ENCODE data around the gene CSMD2. TPM values are rescaled to one million over a fixed set of nuclear protein-coding genes. Genes with fewer than 3 reads are reported as not detected.

CSMD2 gene
- total and polyA plus RNA-seq, 2 experiments from 2014 or later: 5.3 to 16.6 TPM

GRCh38 chr1:34049994-34050393 is 115.0 kb downstream of the CSMD2 start (continued):
- TF ChIP-seq REST (IDR thresholded peaks at IDR 0.05; ENCODE audit: unreplicated experiment) (no peak), EZH2phosphoT487 (IDR thresholded peaks at IDR 0.05; ENCODE audit: unreplicated experiment) (no peak)

GRCh38 chr1:34049477-34049876 is 115.6 kb downstream of the CSMD2 start:
- H3K27me3 Mint-ChIP-seq (ENCODE audit: insufficient read depth, low read depth, poor library complexity): peaks cover 2% of the 10 kb centered on the region
- H3K27ac ChIP-seq (ENCODE audit: low read depth): no peak overlapping the region
- H3F3A ChIP-seq (replicated peaks; ENCODE audit: low read depth): no peaks in the 10 kb centered on the region
- peaks cover 7% of the 10 kb centered on the region for H3K79me2 ChIP-seq (replicated peaks; ENCODE audit: insufficient read depth)
- no peak overlapping the region for H3K27ac Mint-ChIP-seq
- H3K4me3 ChIP-seq: no peak overlapping the region
- H3K9me2 ChIP-seq (ENCODE audit: insufficient read depth): no peaks in the 10 kb centered on the region
- no peaks in the 10 kb centered on the region for H3K36me3 ChIP-seq (ENCODE audit: insufficient read depth)
- H3K27me3 ChIP-seq (ENCODE audit: insufficient read depth): no peaks in the 10 kb centered on the region
- DNase-seq (ENCODE audit: low spot score): no peak
- no peak overlapping the region for H2AFZ ChIP-seq
- H3K4me1 Mint-ChIP-seq: peaks cover 6% of the 10 kb centered on the region; the same call in 1 of the 3 replicates
- no peak overlapping the region for H3K4me2 ChIP-seq
- ATAC-seq: no peak
- H4K20me1 ChIP-seq (replicated peaks; ENCODE audit: insufficient read depth): peaks cover 20% of the 10 kb centered on the region; the same call in 1 of the 2 replicates
- H3K4me1 ChIP-seq (ENCODE audit: insufficient read depth): no peaks in the 10 kb centered on the region
- peaks cover 9% of the 10 kb centered on the region; the same call in 1 of the 3 replicates for H3K9me3 Mint-ChIP-seq
- peaks cover 31% of the 10 kb centered on the region for H3K36me3 Mint-ChIP-seq (ENCODE audit: low read depth)
- no peak overlapping the region for H3K4me3 Mint-ChIP-seq
- no peak for TF ChIP-seq ETS1 (IDR thresholded peaks at IDR 0.05)
- no peak for TF ChIP-seq EZH2 (IDR thresholded peaks at IDR 0.05; ENCODE audit: low read depth, unreplicated experiment)
- TF ChIP-seq CTCF (conservative IDR thresholded peaks at IDR 0.05; ENCODE audit: low read depth in 2 of 2): no peak
- TF ChIP-seq JUNB (IDR thresholded peaks at IDR 0.05; ENCODE audit: unreplicated experiment): no peak
- no peak for TF ChIP-seq STAT1 (IDR thresholded peaks at IDR 0.05; ENCODE audit: unreplicated experiment)
- TF ChIP-seq POLR2AphosphoS5 (IDR thresholded peaks at IDR 0.05; ENCODE audit: low read depth): no peak
- TF ChIP-seq ZNF462 (CRISPR knock-in tag; IDR thresholded peaks at IDR 0.05): no peak
